ENCODE data around the gene MLLT10.
"Not testable (repeated sequence)": the region's sequence is repeated elsewhere in the genome, so short reads cannot be mapped to it uniquely, and the experiment has no call there.

Gene MLLT10

GRCh38 chr10:21700474-21700873, 166.4 kb downstream of the MLLT10 start:
- DNase-seq (ENCODE audit: low spot score), result no peak

- DNase-seq (ENCODE audit: low spot score), result no peak
These were observed 168.6 kb downstream of the MLLT10 start for GRCh38 chr10:21702633-21703111.

- DNase-seq (ENCODE audit: low spot score), result no peak
These were observed 171.3 kb downstream of the MLLT10 start for GRCh38 chr10:21705142-21705827.

- no peak for DNase-seq (ENCODE audit: low spot score)
These were observed 171.8 kb downstream of the MLLT10 start for GRCh38 chr10:21705828-21706176.

GRCh38 chr10:21707498-21707897, 173.5 kb downstream of the MLLT10 start:
- no peak for DNase-seq (ENCODE audit: low spot score)

GRCh38 chr10:21712975-21713374, 178.9 kb downstream of the MLLT10 start:
- DNase-seq (ENCODE audit: low spot score), result no peak

- DNase-seq (ENCODE audit: low spot score), result no peak
These were observed 181.6 kb downstream of the MLLT10 start for GRCh38 chr10:21715531-21716195.

GRCh38 chr10:21717437-21718054, 183.5 kb downstream of the MLLT10 start:
- DNase-seq (ENCODE audit: low spot score), result not testable (repeated sequence)

- no peak for DNase-seq (ENCODE audit: low spot score)
These were observed 185.5 kb downstream of the MLLT10 start for GRCh38 chr10:21719502-21719901.

GRCh38 chr10:21720090-21720489, 186.1 kb downstream of the MLLT10 start:
- no peak for DNase-seq (ENCODE audit: low spot score)

- no peak for DNase-seq (ENCODE audit: low spot score)
These were observed 187.1 kb downstream of the MLLT10 start for GRCh38 chr10:21721000-21721665.

- DNase-seq (ENCODE audit: low spot score), result no peak
These were observed 188.2 kb downstream of the MLLT10 start for GRCh38 chr10:21722209-21722608.

GRCh38 chr10:21724020-21724589, 190.1 kb downstream of the MLLT10 start:
- DNase-seq (ENCODE audit: low spot score), result no peak

- peak; percentile 69 for DNase-seq (ENCODE audit: low spot score)
These were observed 190.8 kb downstream of the MLLT10 start for GRCh38 chr10:21724687-21725367.

GRCh38 chr10:21726601-21727225, 192.7 kb downstream of the MLLT10 start:
- no peak for DNase-seq (ENCODE audit: low spot score)

GRCh38 chr10:21727452-21728168, 193.6 kb downstream of the MLLT10 start:
- DNase-seq (ENCODE audit: low spot score), result no peak

- DNase-seq (ENCODE audit: low spot score), result no peak
These were observed 194.6 kb downstream of the MLLT10 start for GRCh38 chr10:21728618-21729017.

- DNase-seq (ENCODE audit: low spot score), result peak; percentile 84
These were observed 198.2 kb downstream of the MLLT10 start for GRCh38 chr10:21732067-21732772.

GRCh38 chr10:21733710-21734109, 199.7 kb downstream of the MLLT10 start:
- DNase-seq (ENCODE audit: low spot score), result no peak

GRCh38 chr10:21737106-21737505, 203.1 kb downstream of the MLLT10 start:
- DNase-seq (ENCODE audit: low spot score), result no peak

Data from iPS-NIHi11 (cell line).